K562 (cell line): ENCODE results near the gene ARHGAP26. TPM values are rescaled to one million over a fixed set of nuclear protein-coding genes. Genes with fewer than 3 reads are reported as not detected.

Experiments used
- ATAC-seq: fragments of 200-7000 bp; cut with Tn5 transposase; 3 replicates; pipeline ENCODE4 v1.9.1; 2020; ENCODE audit warnings: moderate library complexity
- BruUV-seq: library from RNA; stranded (reverse); fragments of 400-500 nt; replicated peaks from 2 replicates; lab custom pipeline; 2021; lab: Mats Ljungman, UMichigan
- CTCF ChIA-PET: fragments of 300-600 bp; formaldehyde crosslinking; extraction: SDS; loops from one replicate; lab custom pipeline; 2021; ENCODE audit warnings: low intra/inter-chr PET ratio; lab: Yijun Ruan, JAX
- POLR2A ChIA-PET: fragments of 300-600, 350-650 bp; sonication (Branson Sonifier 250); formaldehyde crosslinking; extraction: SDS; loops from one replicate; lab custom pipeline; 2021; ENCODE audit warnings: antibody characterized with exemption, inconsistent platforms; lab: Yijun Ruan, JAX
- DNase-seq, 4 experiments: peaks; one replicate each; pipeline versions ENCODE4 v3.0.0 to v3.0.0-alpha.2; 2011 to 2018; ENCODE audit warnings: low spot score in 3 of 4, mixed read lengths in 3 of 4; ENCODE audit errors: extremely low read depth in 1 of 4
- FAIRE-seq: peaks from 2 replicates; lab custom pipeline; 2011; peaks lifted over from hg19 to GRCh38; lab: Jason Lieb, UNC
- H2AFZ ChIP-seq: 2 replicates; pipeline ENCODE4 v1.6.0; 2011; ENCODE audit warnings: low read depth, low read length, control low read depth, inconsistent platforms
- H3K27ac ChIP-seq: fragments of 200-600 bp; 3 replicates; pipeline ENCODE4 v1.8.0; 2011; ENCODE audit warnings: low read depth, mild to moderate bottlenecking, control low read depth, inconsistent platforms, low read length, moderate library complexity, mixed read lengths; ENCODE audit errors: extremely low read depth
- H3K27me3 ChIP-seq, 2 experiments: fragments of 300-600 bp in 1 of 2; 2 replicates in 1 of 2; 3 replicates in 1 of 2; pipeline versions ENCODE4 v1.6.0 to v1.8.0; 2011; ENCODE audit warnings: inconsistent platforms in 2 of 2, low read length in 2 of 2, mild to moderate bottlenecking in 1 of 2, mixed read lengths in 1 of 2, moderate library complexity in 1 of 2; ENCODE audit not compliant: control insufficient read depth in 2 of 2, insufficient read depth in 2 of 2
- H3K36me3 ChIP-seq: fragments of 300-600 bp; 3 replicates; pipeline ENCODE4 v1.8.0; 2011; ENCODE audit warnings: mild to moderate bottlenecking, low read length, inconsistent platforms; ENCODE audit not compliant: control insufficient read depth, insufficient read depth
- H3K4me1 ChIP-seq, 2 experiments: fragments of 200-600 bp in 1 of 2; replicated peaks in 1 of 2; 2 replicates in 1 of 2; 3 replicates in 1 of 2; pipeline versions ENCODE4 v1.5.1 to v1.8.0; 2011; ENCODE audit warnings: inconsistent platforms in 2 of 2, low read length in 2 of 2, mild to moderate bottlenecking in 1 of 2, mixed read lengths in 1 of 2, moderate library complexity in 1 of 2; ENCODE audit not compliant: control insufficient read depth in 2 of 2, insufficient read depth in 2 of 2
- H3K4me2 ChIP-seq: 2 replicates; pipeline ENCODE4 v1.6.1; 2011; ENCODE audit warnings: low read length, control low read depth, inconsistent platforms, mixed read lengths; ENCODE audit not compliant: insufficient read depth
- H3K4me3 ChIP-seq: fragments of 200-600 bp; sonication (generic), shearing (Covaris generic); 2 replicates; pipeline ENCODE4 v1.5.1; 2016; ENCODE audit warnings: control low read depth, inconsistent platforms
- H3K79me2 ChIP-seq: fragments of 200-600 bp; 3 replicates; pipeline ENCODE4 v1.8.0; 2011; ENCODE audit warnings: low read length, inconsistent platforms; ENCODE audit not compliant: control insufficient read depth, insufficient read depth
- H3K9ac ChIP-seq, 2 experiments: 2 replicates each; pipeline versions ENCODE4 v1.6.0 to v1.6.1; 2011; ENCODE audit warnings: low read depth in 2 of 2, low read length in 2 of 2, control low read depth in 1 of 2, inconsistent platforms in 1 of 2, mild to moderate bottlenecking in 1 of 2, mixed read lengths in 1 of 2; ENCODE audit not compliant: insufficient read depth in 1 of 2
- H3K9me1 ChIP-seq: one replicate; pipeline ENCODE4 v1.6.0; 2011; ENCODE audit warnings: inconsistent platforms, mild to moderate bottlenecking, low read length, moderate library complexity; ENCODE audit not compliant: control insufficient read depth, insufficient read depth
- H3K9me3 ChIP-seq: replicated peaks from 2 replicates; pipeline ENCODE4 v1.5.1; 2011; ENCODE audit warnings: low read depth, low read length, inconsistent platforms; ENCODE audit not compliant: control insufficient read depth, insufficient read depth
- H4K20me1 ChIP-seq: replicated peaks from 2 replicates; pipeline ENCODE4 v1.6.1; 2011; ENCODE audit warnings: low read length, inconsistent platforms, mixed read lengths; ENCODE audit not compliant: control insufficient read depth, insufficient read depth
- ATF1 ChIP-seq, 2 experiments: fragments of 450-650 bp in 1 of 2; IDR thresholded peaks; 2 replicates each; pipeline ENCODE4 v1.6.1; 2016; ENCODE audit warnings: missing compliant biosample characterization in 1 of 2, missing genetic modification characterization in 1 of 2
- CREM ChIP-seq: IDR thresholded peaks from 2 replicates; pipeline ENCODE4 v1.6.1; 2014; ENCODE audit warnings: antibody characterized with exemption, low read depth
- FOSL1 ChIP-seq: fragments of 200-800 bp; sonication (Bioruptor generic); conservative IDR thresholded peaks from 2 replicates; pipeline ENCODE4 v1.6.1; 2016; ENCODE audit warnings: missing genetic modification characterization, missing compliant biosample characterization
- FUS ChIP-seq: fragments of 200-400 bp; formaldehyde crosslinking; optimal IDR thresholded peaks from 2 replicates; pipeline ENCODE3; 2017; ENCODE audit warnings: low read depth, low read length
- GABPA ChIP-seq: fragments of 200-800 bp; sonication (Bioruptor generic); conservative IDR thresholded peaks from 2 replicates; pipeline ENCODE4 v1.6.1; 2016; ENCODE audit warnings: low read depth, missing genetic modification characterization, missing compliant biosample characterization
- RBM25 ChIP-seq: fragments of 200-400 bp; formaldehyde crosslinking; IDR thresholded peaks from 2 replicates; pipeline ENCODE4 v1.6.1; 2018; ENCODE audit warnings: low read length, low read depth, moderate library complexity; ENCODE audit not compliant: severe bottlenecking
- STAG1 ChIP-seq: sonication (generic); formaldehyde crosslinking; IDR thresholded peaks from 2 replicates; pipeline ENCODE4 v1.5.0; 2020; ENCODE audit warnings: missing genetic modification reagents, borderline replicate concordance
- ZNF384 ChIP-seq: IDR thresholded peaks from 2 replicates; pipeline ENCODE4 v1.6.1; 2012; ENCODE audit warnings: low read depth, low read length, improper control_type of control experiment
- WGBS: fragments of 100-300 bp; shearing (Covaris generic); methylation state at CpG from one replicate; pipeline ENCODE4 v1.1.6; 2016; ENCODE audit warnings: low coverage, mixed read lengths; ENCODE audit not compliant: insufficient coverage; ENCODE audit errors: missing lambda C conversion rate; 5-methylcytosine and 5-hydroxymethylcytosine counted together
- in situ Hi-C: fragments of 300-500 bp; cut with MboI; formaldehyde crosslinking; loops from 4 replicates; pipeline ENCODE4 v1.15.0; 2018; ENCODE audit warnings: inconsistent platforms, mixed read lengths
- intact Hi-C: fragments of 100-400 bp; cut with micrococcal nuclease; formaldehyde crosslinking; loops from 2 replicates; pipeline ENCODE4 v1.14.2; 2022
- polyA plus RNA-seq, 8 experiments: library from polyadenylated mRNA; depleted of rRNA in 4 of 8; stranded (reverse) in 5 of 8; unstranded in 3 of 8; fragments of >200 nt; fragmentation: Nextera tagmentation in 2 of 8; fragmentation: Illumina TruSeq in 1 of 8; extraction: Ambion mirVana in 2 of 8; extraction: Trizol in 1 of 8; gene quantifications; 2 replicates each; pipeline versions ENCODE4 v1.2.1 to v1.2.3, GENCODE V29; 2011 to 2014; ENCODE audit warnings: inconsistent platforms in 1 of 8, missing spikeins in 1 of 8
- total RNA-seq, 7 experiments: library from RNA; depleted of rRNA in 6 of 7; stranded (reverse); fragments of >200 nt in 6 of 7; fragmentation: Illumina TruSeq in 2 of 7; extraction: Trizol in 2 of 7; gene quantifications; 2 replicates each; pipeline versions ENCODE4 v1.2.1 to v1.2.3, GENCODE V29; 2011 to 2021; ENCODE audit warnings: low replicate concordance in 1 of 7
- TF ChIP-seq, protein P1 (sequence below), 2 experiments: IDR thresholded peaks; 2 replicates each; pipeline ENCODE4 v1.6.1; 2012; ENCODE audit warnings: improper control_type of control experiment in 2 of 2, low read depth in 2 of 2, low read length in 2 of 2, borderline replicate concordance in 1 of 2
- TF ChIP-seq, protein P2 (sequence below), 2 experiments: fragments of 450-650 bp in 1 of 2; sonication (generic) in 1 of 2; formaldehyde crosslinking in 1 of 2; IDR thresholded peaks in 1 of 2; conservative IDR thresholded peaks in 1 of 2; 2 replicates each; pipeline versions ENCODE4 v1.6.1 to v1.8.1; 2016 to 2023; ENCODE audit warnings: mild to moderate bottlenecking in 2 of 2, moderate library complexity in 2 of 2, inconsistent platforms in 1 of 2, missing genetic modification reagents in 1 of 2

The ARHGAP26 gene
- total and polyA plus RNA-seq, 9 of the 15 experiments (the other 6 are each of a cell fraction or from before 2014, with no cell fraction given) = 0.13 to 1.1 (median 0.55) TPM

DNA sequence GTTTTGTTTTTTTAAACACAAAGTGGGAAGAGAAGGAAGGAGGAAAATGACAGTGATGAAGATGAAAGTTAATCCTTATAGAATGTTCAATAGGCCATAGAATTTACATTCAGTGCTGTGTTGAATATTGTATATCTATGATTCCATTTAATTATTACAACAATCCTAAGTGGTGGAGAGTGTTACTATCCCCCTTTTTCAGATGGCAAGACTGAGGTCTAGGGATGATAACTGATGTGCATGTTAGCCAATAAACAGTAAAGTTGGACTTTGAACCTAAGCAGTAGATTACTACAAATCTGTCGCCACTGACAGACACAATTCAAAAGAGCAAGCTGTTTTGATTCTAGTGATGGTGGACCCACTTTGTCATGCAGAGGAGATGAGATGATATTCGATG, 237.9 kb downstream of the ARHGAP26 start:
- H3K4me2 ChIP-seq = no peak overlapping the region
- BruUV-seq = no TSS peak
- ATAC-seq (no peak), DNase-seq (no peak), FAIRE-seq (no peak)
- H3K27me3 ChIP-seq = peaks cover 0 to 4% of the 10 kb centered on the region in 2 experiments; a peak in 1 of 5 replicates
- no peak overlapping the region for H2AFZ ChIP-seq
- H3K27ac ChIP-seq = no peak overlapping the region
- intact Hi-C loops = no loop called here
- H3K9me1 ChIP-seq = no peaks in the 10 kb centered on the region
- no peak overlapping the region for H3K9ac ChIP-seq
- no peaks in the 10 kb centered on the region for H4K20me1 ChIP-seq
- POLR2A ChIA-PET = no interaction called here
- in situ Hi-C loops = no loop called here
- H3K4me1 ChIP-seq = no peaks in the 10 kb centered on the region
- TF ChIP-seq STAG1 (CRISPR knock-in tag) (no peak), RBM25 (peak; percentile 30)
- H3K4me3 ChIP-seq = no peak overlapping the region
- WGBS = 0% methylated on average over 2 of the region's 2 CpGs
- no peaks in the 10 kb centered on the region for H3K9me3 ChIP-seq
- H3K79me2 ChIP-seq = no peaks in the 10 kb centered on the region
- CTCF ChIA-PET = no interaction called here
- no peaks in the 10 kb centered on the region for H3K36me3 ChIP-seq

DNA sequence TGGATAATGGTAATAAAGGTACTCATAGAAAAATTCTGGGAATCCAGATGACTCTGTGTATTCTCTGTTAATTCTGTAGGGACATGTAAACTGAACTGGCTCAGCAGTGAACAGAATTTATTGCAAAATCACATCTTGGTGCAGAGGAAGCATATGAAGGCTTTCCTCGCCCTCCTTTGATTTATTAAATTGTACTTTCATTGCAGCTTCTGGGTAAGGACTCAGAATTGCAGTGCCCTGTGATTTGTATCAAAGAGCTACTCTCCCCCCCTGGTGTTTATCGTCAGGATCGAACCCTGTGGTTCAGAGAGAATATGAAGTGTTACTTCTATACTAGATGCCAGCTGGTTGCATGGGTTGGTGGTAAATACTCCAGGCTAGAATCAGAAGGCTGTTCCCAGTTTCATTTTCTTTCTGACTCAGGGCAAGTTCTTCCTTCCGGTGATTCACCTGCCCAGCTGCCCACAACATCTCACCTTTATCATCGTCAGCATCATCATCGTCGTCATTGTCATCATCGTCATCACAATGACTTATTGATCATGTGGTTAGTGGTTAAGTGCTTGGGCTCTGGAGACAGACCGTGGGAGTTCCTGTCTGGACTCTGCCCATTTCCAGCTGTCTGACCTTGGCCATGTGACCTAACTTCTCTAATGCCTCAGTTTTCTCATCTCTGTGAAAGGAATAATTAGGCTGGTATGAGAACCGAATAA, 238.8 kb downstream of the ARHGAP26 start:
- 1% methylated on average over 10 of the region's 10 CpGs for WGBS
- no peaks in the 10 kb centered on the region for H4K20me1 ChIP-seq
- no peaks in the 10 kb centered on the region for H3K9me1 ChIP-seq
- H3K4me3 ChIP-seq = no peak overlapping the region
- in situ Hi-C loops (no loop called here), intact Hi-C loops (no loop called here)
- no peaks in the 10 kb centered on the region for H3K79me2 ChIP-seq
- CTCF ChIA-PET = no interaction called here
- no peaks in the 10 kb centered on the region for H3K4me1 ChIP-seq
- no peak overlapping the region for H3K4me2 ChIP-seq
- no TSS peak for BruUV-seq
- peaks cover 0 to 4% of the 10 kb centered on the region in 2 experiments; a peak in 1 of 5 replicates for H3K27me3 ChIP-seq
- H2AFZ ChIP-seq = no peak overlapping the region
- FAIRE-seq (no peak), DNase-seq (no peak), ATAC-seq (no peak)
- no peaks in the 10 kb centered on the region for H3K9me3 ChIP-seq
- H3K9ac ChIP-seq = no peak overlapping the region
- POLR2A ChIA-PET = interaction anchor here (0.6 kb wide), 1 partner anchor 23 kb away, joined by 3 read pairs; no protein-coding TSS in a partner anchor
- no peak overlapping the region for H3K27ac ChIP-seq
- H3K36me3 ChIP-seq = no peaks in the 10 kb centered on the region
- peak; percentile 88 for TF ChIP-seq FOSL1 (tag)
- peak; percentile 50; the same call in 1 of the 2 replicates for TF ChIP-seq CREM
- peak; percentile 54 for TF ChIP-seq GABPA (tag)
- TF ChIP-seq, protein P1, sequence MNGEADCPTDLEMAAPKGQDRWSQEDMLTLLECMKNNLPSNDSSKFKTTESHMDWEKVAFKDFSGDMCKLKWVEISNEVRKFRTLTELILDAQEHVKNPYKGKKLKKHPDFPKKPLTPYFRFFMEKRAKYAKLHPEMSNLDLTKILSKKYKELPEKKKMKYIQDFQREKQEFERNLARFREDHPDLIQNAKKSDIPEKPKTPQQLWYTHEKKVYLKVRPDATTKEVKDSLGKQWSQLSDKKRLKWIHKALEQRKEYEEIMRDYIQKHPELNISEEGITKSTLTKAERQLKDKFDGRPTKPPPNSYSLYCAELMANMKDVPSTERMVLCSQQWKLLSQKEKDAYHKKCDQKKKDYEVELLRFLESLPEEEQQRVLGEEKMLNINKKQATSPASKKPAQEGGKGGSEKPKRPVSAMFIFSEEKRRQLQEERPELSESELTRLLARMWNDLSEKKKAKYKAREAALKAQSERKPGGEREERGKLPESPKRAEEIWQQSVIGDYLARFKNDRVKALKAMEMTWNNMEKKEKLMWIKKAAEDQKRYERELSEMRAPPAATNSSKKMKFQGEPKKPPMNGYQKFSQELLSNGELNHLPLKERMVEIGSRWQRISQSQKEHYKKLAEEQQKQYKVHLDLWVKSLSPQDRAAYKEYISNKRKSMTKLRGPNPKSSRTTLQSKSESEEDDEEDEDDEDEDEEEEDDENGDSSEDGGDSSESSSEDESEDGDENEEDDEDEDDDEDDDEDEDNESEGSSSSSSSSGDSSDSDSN (IDR thresholded peaks at IDR 0.05; ENCODE audit: borderline replicate concordance in 1 of 2, low read depth in 2 of 2, low read length in 2 of 2) = no peak
- TF ChIP-seq, protein P2, sequence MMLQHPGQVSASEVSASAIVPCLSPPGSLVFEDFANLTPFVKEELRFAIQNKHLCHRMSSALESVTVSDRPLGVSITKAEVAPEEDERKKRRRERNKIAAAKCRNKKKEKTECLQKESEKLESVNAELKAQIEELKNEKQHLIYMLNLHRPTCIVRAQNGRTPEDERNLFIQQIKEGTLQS (IDR thresholded peaks at IDR 0.05) = peak; percentile 49; the same call in 1 of the 2 replicates
- TF ChIP-seq, protein P2 (CRISPR knock-in tag; conservative IDR thresholded peaks at IDR 0.05) = no peak
- TF ChIP-seq ATF1 (CRISPR knock-in tag; IDR thresholded peaks at IDR 0.05) = no peak
- peak; percentile 28; the same call in 1 of the 2 replicates for TF ChIP-seq ATF1 (tag; IDR thresholded peaks at IDR 0.05)
- no peak for TF ChIP-seq ZNF384
- TF ChIP-seq FUS = no peak
